HG02759 (cell line): ENCODE results near the gene TBATA.
"Not testable (repeated sequence)": the region's sequence is repeated elsewhere in the genome, so short reads cannot be mapped to it uniquely, and the experiment has no call there.

Experiments
- ATAC-seq: cut with Tn5 transposase; IDR thresholded peaks from one replicate; pipeline ENCODE4 v1.9.1; 2021; ENCODE audit warnings: mild to moderate bottlenecking, moderate library complexity; ENCODE audit not compliant: unreplicated experiment

Gene TBATA

DNA sequence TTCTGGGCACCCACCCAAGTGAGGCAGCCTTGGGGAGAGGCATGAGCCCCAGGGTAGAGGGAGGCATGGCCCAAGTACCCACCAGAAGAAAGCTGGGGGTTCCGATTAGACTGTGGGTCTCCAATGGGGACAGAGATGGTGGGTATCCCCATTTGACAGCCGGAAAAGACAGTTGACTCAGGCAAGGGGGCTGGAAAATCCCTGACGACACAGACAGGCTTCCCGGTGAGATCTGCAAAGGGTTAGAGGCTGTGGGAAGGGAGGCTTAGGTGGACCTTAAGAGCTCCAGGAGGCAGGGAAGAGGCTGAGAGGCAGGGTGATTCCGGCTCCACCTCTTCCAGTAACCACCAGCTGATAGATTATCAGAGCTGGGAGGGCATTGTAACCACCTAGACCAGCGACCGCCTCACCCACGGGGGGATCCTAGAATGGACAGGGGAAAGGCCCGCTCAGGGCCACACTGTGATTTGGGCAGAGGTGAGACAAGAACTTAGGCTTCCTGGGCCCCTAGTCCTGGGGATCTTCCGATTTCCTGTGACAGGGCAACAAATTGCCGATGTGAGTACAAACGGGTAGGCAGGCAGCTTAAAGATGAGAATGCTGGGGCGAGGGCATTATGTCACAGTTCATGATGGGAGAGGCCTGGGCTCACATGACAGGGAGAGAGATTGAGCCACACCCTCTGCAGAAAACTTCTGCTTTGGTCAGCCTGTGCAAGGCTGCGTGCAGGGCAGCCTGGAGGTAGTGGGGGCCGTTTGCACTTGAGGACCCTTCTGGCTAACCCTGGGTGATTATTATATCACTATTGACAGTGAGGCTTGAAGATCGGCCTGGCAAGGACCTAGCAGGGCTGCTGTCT lies 5.4 kb downstream of the TBATA start:
- ATAC-seq: no peak

DNA sequence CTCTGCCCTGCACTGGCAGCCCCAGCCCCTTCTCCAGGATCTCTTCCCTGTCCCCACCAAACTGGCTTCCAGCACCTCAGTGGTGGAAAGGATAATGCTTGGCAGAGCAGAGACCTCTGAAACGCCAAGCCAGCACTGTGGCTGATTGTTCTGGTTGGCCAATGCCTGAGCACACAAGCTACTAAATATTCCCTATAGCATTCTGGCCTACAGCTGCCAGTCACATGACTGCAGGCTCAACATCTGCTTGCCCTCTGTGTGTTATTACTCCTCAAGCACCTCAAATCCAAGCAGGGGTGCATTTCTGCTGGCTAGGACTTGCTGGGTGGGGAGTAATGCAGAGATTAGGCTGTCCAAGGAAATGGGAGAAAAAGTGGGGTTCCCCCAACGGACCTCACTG lies 6.1 kb downstream of the TBATA start:
- no peak for ATAC-seq

DNA sequence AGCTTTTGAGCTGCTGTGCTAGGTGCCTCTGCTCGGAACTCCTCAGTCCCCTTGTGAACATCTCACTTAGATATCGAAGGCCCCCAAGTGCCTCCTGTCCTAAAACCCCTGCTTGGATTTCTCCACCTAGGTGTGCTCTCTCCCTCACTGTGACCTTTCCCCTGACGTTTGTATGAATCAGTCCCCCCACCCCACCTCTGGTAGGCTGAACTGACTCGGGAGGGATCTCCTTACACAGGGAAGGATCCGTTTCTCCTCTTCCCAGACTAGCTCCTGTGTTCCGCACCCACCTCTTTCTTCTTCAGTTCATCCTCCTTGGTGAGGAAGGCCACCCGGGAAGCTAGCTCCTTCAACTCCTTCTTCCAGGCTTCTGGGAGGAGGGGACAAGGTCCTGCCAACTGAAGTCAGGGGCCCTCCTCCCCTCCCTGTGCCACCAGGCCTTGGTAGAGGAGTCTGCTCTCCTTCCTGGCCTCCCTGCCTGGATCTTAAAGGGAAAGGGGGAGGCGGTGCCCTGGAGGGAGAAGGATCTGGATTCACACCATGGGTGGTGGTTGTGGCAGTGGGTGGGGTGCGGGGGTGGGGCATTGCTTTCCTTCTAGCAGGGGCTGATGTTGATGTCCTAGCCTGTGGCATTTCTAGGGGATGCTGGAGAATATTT lies 6.8 kb downstream of the TBATA start:
- no peak for ATAC-seq

DNA sequence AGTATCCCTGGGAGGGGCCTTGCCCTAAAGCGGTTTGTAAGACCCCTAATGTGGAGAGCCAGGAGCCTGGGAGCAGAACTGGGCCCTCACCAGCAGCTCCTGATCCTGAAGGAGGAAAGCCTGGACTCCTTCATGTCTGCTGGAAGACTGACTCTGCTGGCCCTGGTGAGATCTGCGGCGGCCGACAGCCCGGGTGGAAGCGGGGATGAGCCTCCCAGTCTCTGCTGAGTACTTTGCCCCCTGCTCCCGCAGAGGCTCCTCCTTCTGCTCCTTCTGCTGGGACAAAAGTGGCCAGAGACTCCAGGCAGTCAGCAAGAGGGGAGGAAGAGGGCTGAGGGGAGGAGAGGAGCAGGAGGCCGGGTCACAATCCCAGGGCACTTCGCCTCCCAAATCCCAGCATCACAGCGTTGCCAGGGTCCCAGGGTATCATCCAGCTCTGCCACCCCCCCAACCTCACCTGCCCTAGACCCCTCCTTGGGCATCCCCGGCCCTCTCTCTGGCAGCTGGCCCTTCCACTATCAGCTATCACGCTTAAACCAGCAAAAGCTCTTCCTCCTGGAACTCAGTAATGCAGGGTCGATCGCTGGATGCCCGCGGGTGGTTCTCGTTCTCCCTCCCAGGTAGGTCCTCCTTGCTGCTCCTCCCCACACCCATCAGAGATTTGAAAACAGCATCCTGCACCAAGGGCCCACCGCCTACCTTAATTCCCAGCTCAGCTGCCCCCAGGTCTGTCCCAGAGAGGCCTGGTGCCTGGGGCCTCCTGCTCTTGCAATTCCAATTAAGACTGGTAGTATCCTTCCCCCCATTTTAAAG lies 7.9 kb downstream of the TBATA start:
- no peak for ATAC-seq

DNA sequence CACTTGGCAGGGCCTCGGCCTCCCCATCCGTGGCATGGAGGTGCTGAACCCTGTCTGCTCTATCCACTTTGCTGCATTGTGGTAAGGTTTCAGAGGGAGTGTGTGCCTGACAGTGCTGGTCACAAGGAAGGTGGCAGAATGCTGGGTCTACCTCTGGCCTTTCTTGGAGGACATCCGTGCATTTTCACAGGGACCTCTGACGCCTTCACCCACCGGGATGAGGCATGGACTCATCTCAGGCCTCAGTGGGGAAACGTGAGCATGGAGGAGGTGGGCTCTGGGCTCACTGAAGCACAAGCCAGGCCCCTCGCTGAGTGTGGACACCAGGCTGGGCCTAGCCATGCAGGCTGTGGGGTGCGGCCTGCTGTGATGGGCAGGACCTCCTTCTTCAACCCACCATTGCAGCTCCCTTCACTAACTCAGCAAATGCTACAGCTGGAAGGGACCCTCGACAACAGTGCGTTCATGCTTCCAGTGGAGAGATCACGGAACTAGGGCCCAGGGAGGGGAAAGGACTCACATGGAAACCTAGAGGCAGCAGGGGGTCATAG lies 8.6 kb downstream of the TBATA start:
- no peak for ATAC-seq

DNA sequence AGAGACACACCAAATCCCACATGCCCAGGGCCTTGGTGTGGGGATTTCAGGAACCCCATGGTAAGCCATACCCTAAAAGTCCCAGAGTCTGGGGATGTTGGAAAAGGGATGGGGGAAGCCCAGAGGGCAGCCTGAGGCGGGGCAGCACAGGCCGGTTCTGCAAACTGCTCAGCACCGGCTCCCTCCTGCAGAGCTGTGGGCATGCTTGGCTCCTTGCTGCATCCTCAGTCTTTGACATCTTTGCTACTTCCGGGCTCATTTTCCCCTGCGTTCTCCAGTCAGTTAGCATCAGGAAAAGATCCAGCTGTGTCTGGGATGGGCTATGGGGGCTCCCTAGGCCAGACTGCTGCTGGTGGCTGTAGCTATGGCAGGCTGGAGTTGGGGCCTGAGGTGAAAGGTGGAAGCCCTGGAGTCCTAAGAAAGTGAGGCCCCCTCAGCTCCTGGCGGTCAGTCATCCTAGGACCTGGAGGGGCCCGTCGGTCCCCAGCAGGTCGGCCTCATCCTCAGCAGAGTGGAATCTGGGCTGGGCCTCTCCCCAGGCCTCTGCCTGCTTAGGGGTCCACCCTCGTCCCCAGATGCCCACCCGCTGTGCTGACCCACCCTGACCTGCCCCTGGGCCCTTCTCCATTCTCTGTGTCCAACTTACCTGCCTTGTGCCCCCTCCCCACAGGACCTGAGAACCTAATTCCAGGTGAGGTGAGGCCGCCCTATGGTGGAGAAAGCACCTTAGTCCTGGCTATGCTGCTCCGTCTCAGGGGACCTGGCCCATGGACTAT lies 9.3 kb downstream of the TBATA start:
- no peak for ATAC-seq

DNA sequence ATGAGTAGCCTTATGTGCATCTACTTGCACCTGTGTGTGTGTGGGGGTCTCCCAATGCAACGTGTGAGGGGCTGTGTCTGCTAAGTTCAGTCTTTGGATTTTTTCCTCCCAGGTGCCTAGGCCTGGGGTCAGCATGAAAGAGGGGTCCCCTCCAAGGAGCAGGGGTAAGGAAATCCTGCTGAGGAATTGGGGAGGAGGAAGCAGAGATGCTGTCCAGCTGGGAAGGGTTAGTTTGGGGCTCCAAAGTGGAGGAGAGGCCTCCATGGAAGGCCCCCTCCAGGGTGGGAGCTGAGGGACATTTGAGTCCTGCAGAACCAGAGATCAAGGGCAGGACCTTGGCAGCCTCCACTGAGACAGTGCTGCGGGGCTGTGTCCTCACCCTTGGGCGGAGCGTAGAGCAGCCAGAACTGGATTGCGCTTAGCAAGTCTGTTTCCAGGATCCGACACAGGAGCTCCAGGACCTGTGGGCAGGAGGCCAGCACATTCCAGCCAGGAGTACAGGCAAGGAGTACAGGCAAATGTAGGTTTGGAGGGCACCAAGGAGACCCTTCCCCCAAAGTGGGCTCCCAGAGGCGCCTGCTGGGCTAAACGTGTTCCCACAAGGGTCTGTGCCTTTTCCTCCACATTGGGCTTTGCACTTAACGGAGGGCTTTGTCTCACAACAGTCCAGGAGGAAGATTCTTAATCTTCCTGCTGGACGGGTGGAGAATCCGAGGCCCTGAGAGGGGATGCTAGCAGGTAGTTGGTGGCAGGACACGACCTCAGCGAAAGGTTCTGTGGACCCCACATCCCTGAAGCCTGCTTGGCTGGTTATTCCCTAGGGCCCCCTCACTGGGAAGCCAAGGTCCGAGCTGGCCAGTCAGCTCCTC lies 10.1 kb downstream of the TBATA start:
- no peak for ATAC-seq

DNA sequence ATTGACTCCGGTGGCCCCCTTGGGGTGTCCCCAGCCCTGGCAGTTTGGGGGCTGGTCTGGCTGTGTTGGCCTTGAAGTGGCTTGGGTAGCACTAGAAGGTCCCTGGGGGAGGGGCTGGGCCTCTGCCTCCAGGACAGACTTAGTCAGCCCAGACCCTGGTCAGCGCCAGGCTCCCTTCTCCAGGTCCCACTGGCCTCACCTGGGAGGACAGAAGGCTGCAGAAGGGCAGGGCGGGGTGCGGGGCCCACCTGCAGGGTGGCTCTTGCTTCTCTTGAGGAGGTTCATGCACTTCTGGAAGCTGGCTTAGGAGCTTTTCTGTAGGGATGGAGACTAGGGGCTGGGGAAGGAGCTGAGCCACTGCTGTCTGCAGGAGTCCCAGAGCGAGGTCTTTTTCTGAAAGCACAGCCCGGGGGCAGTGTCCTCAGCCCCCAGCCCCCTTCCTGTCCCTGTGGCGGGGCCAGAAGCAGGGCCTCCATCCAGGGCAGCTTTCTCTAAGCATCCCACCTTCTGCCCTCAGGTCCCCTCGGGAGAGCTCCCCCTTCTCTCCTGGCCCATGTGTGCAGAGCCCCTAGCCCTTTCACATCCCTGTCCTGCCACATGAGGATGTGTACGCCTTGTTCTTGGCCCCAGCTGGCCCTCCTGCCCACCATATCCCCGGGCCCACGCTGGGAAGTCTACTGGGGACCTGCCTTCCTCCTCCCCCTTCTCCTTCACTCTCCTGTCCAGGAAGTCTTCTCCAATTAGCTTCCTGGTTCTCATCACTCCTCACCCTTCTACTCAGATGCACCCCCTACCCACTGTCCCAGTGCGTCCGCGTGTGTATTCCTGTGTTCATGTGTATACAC lies 11.0 kb downstream of the TBATA start:
- no peak for ATAC-seq

DNA sequence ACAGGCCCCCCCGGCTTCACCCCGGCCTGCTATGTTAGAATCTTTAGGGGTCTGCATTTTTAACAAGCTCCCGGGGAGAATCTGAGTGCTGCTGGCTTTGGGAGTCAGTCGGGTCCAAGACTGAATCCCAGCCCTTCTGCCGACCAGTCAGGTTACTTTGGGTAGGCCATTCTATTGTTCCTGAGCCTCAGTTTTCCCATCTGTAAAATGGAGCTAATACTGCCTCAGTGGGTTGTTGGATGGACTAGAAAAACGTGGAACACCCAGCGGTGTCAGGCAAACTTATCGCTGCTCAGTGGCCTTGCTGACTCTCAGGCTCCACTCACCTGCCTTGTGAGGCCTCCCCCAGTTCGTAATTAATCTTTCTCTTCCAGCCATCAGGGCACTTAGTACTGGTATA lies 11.7 kb downstream of the TBATA start:
- no peak for ATAC-seq

DNA sequence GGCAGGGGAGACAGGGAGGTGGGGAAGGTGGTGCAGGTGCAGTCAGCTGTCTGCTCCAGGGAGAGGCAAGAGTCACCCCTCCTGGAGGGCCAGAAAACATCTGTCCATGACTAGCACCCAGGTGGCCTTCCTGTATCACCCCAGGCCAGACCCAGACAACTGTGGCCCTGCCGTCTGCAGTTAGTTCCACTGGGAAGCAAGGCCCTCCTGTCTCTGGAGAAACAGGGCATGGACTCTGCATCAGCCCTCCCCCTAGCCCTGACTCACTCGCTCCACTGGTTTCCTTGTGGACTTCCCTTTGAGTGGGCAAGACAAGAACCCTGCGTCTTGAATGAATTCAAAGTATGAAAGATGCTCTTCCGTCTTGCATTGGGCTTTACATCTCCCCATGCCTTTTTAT lies 12.6 kb downstream of the TBATA start:
- no peak for ATAC-seq

DNA sequence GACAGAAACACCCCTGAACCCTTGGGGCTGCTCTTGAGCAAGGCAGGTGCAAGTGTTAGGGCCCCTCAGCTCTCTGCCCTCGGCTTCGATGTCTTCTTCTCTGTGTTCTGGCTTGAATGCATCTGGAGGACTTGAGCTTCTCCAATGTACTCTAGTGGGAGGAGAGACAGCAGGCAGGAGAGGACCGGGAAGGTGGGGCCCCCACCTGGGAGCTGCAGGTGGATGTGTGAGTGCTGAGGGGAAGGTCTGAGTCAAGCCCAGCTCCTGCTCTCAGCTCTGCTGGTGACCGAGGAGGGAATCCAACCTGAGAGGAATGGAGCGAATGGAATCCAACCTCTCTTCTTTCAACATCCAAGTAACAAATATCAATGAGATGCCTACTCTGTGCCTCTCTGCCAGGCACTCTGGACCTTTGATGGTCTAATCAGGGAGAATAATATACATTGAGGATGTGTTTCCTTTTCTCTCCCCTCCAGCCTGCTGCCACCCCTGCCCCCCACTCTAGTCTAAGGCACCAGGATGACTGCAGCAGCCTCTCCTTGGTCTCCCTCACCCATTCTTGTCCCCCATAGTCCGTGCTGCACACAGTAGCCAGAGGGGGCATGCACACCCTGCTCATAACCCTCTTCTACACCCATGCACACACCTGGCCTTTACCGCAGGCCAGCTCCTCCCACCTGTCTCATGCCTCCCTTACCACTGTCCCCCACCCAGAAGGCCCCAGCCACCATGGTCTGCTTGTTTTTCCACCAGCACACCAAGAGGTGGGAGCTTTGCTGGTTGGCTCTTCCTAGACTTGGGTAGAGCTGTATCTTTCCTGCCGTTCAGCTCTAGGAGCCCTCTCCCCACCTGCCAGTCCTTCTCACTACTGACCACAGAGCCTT lies 13.6 kb downstream of the TBATA start:
- no peak for ATAC-seq

DNA sequence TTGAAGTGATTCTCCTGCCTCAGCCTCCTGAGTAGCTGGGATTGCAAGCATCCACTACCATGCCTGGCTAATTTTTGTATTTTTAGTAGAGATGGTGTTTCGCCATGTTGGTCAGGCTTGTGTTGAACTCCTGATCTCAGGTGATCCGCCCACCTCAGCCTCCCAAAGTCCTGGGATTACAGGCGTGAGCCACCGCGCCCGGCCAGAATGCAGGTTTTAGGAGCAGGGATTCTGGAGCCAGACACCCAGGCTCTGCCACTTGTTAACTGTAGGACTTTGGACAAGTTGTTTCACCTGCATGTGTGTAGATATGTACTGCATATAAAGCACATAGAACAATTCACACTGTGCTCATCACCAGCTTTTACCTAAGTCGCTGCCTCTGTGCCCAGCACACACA lies 14.7 kb downstream of the TBATA start:
- not testable (repeated sequence) for ATAC-seq

DNA sequence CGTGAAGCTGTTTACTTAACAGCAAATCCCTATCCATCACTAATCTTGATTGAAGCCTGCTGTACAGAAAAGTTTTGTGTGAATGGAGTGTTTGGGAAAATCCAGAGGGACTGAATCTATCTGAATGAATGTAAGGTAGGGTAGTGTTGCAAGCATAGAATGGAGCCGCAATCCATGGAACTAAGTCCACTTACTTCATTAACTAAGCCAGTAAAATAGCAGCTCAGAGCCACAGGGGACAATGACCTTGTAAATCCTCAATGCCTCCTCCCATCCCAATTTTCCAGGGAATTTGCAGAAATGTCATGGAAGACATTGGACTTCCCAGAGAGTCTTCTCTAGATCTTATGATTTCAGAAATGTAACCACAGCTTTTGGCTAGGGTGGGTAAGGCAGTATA lies 15.2 kb downstream of the TBATA start:
- ATAC-seq: no peak

DNA sequence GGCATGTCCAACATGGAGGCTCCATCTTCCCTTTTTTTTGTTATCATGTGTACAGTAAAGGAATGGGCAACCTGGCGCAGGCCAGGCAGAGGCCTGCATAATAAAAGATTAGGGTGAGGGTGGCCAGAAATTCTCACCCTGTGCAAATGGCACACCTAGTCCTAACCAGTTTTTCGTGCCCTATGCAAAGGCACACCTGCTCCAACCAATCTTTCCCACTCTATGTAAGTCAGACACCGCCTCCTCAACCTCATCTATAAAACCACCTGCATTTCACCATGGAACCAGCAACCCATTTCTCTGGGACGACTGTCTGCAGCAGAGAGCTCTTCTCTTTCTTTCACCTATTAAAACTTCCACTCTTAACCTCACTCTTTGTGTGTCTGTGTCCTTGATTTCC lies 16.1 kb downstream of the TBATA start:
- ATAC-seq: no peak

DNA sequence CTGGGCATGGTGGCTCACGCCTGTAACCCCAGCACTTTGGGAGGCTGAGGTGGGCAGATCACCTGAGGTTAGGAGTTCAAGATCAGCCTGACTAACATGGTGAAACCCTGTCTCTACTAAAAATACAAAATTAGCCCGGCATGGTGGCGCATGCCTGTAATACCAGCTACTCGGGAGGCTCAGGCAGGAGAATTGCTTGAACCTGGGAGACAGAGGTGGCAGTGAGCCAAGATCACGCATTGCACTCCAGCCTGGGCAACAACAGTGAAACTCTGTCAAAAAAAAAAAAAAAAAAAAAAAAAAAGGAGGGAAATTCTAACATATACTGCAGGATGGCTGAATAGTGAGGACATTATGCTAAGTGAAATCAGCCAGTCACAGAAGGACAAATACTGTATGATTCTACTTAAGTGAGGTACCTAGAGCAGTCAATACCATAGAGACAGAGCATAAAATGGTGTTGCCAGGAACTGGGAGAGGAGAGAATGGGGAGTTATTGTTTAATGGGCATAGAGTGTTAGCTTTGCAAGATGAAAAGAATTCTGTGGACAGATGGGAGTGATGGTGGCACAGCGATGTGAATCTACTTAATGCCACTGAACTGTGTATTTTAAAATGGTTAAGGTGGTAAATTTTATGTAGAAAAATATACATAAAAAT lies 17.0 kb downstream of the TBATA start:
- not testable (repeated sequence) for ATAC-seq

DNA sequence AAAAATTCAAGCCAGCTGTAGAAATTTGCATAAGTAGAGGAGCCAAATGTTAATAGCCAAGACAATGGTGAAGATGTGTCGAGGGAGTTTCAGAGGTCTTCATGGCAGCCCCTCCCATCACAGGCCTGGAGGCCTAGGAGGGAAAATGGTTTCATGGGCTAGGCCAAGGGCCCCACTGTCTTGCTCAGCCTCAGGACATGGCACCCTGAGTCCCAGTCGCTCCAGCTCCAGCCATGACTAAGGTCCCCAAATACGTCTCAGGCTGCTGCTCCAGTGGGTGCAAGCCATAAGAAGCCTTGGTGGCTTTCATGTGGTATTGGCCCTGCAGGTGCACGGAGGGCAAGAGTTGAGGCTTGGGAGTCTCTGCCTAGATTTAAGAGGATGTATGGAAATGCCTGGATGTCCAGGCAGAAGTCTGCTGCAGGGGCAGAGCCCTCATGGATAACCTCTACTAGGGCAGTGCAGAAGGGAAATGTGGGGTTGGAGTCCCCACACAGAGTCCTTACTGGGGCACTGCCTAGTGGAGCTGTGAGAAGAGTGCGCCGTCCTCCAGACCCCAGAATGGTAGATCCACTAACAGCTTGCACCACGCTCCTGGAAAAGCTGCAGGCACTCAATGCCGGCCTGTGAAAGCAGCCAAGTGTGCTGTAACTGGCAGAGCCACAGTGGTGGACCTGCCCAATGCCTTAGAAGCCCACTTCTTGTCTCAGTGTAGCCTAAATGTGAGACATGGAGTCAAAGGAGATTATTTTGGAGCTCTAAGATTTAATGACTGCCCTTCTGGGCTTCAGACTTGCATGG lies 19.2 kb downstream of the TBATA start:
- no peak for ATAC-seq
